Vagina (tissue), 2 donors: Measurements from ENCODE around the gene CHMP4B. TPM values are rescaled to one million over a fixed set of nuclear protein-coding genes. Genes with fewer than 3 reads are reported as not detected.

ENCODE experiments used
- DNase-seq, 2 donors: peaks; one replicate each; pipeline ENCODE4 v3.0.0-alpha.2; 2017; ENCODE audit errors: extremely low spot score in 2 of 2
- H3K27ac ChIP-seq: fragments of 200-600 bp; sonication (generic); one replicate; pipeline ENCODE4 v1.5.1; 2019
- H3K27me3 ChIP-seq: fragments of 200-600 bp; sonication (generic); one replicate; pipeline ENCODE4 v1.5.1; 2019
- H3K36me3 ChIP-seq, 2 donors: fragments of 200-600 bp; sonication (generic); one replicate each; pipeline ENCODE4 v1.5.1; 2017 to 2019
- H3K4me1 ChIP-seq: fragments of 200-600 bp; sonication (generic); one replicate; pipeline ENCODE4 v1.5.1; 2019
- H3K4me3 ChIP-seq, 2 donors: fragments of 200-600 bp; sonication (generic); 1 replicate in 1 of 2; 2 replicates in 1 of 2; pipeline ENCODE4 v1.5.1; 2016 to 2019
- H3K9me3 ChIP-seq: fragments of 200-600 bp; sonication (generic); one replicate; pipeline ENCODE4 v1.5.1; 2019
- CTCF ChIP-seq, 3 experiments: fragments of 450-650 bp in 2 of 3; fragments of 200-600 bp in 1 of 3; sonication (generic) in 1 of 3; IDR thresholded peaks; one replicate each; pipeline ENCODE4 v1.5.1; 2017 to 2019; ENCODE audit warnings: antibody characterized with exemption in 3 of 3, mild to moderate bottlenecking in 2 of 3, moderate library complexity in 2 of 3
- POLR2A ChIP-seq, 2 donors: fragments of 450-650 bp; IDR thresholded peaks; one replicate each; pipeline ENCODE4 v1.6.1; 2017; ENCODE audit warnings: antibody characterized with exemption in 2 of 2, mild to moderate bottlenecking in 2 of 2, moderate library complexity in 2 of 2
- POLR2AphosphoS5 ChIP-seq, 2 donors: sonication (generic); formaldehyde crosslinking; IDR thresholded peaks; one replicate each; pipeline ENCODE4 v1.9.0; 2017; ENCODE audit warnings: antibody characterized with exemption in 2 of 2, mild to moderate bottlenecking in 2 of 2, low read depth in 1 of 2; ENCODE audit not compliant: insufficient read depth in 1 of 2
- intact Hi-C: fragments of 100-400 bp; cut with DNase I; formaldehyde crosslinking; loops from one replicate; pipeline ENCODE4 v1.15.1; 2023
- total RNA-seq: library from RNA; depleted of rRNA; stranded (reverse); fragments of >200 nt; gene quantifications from one replicate; pipeline ENCODE4 v1.2.3, GENCODE V29; 2016

The CHMP4B gene
- total RNA-seq, 1 donor from 2014 or later = 95.5 TPM

GRCh38 chr20:33840759-33841435 is 29.7 kb downstream of the CHMP4B start:
- H3K4me3 ChIP-seq = no peak overlapping the region
- H3K27me3 ChIP-seq = no peaks in the 10 kb centered on the region
- H3K9me3 ChIP-seq = no peaks in the 10 kb centered on the region
- peaks cover 71% of the 10 kb centered on the region for H3K4me1 ChIP-seq
- TF ChIP-seq POLR2A (IDR thresholded peaks at IDR 0.05) (no peak), POLR2AphosphoS5 (IDR thresholded peaks at IDR 0.05; ENCODE audit: insufficient read depth in 1 of 2, low read depth in 1 of 2) (no peak), CTCF (IDR thresholded peaks at IDR 0.05) (no peak)
- H3K27ac ChIP-seq = no peak overlapping the region
- intact Hi-C loops = no loop called here
- no peak for DNase-seq
- H3K36me3 ChIP-seq = no peaks in the 10 kb centered on the region

GRCh38 chr20:33841436-33841799 is 30.3 kb downstream of the CHMP4B start:
- no peaks in the 10 kb centered on the region for H3K36me3 ChIP-seq
- H3K27ac ChIP-seq = no peak overlapping the region
- H3K4me1 ChIP-seq = peaks cover 71% of the 10 kb centered on the region
- H3K27me3 ChIP-seq = no peaks in the 10 kb centered on the region
- no peak overlapping the region for H3K4me3 ChIP-seq
- intact Hi-C loops = no loop called here
- no peak for DNase-seq
- no peaks in the 10 kb centered on the region for H3K9me3 ChIP-seq
- TF ChIP-seq POLR2A (IDR thresholded peaks at IDR 0.05) (no peak), POLR2AphosphoS5 (IDR thresholded peaks at IDR 0.05; ENCODE audit: insufficient read depth in 1 of 2, low read depth in 1 of 2) (no peak), CTCF (IDR thresholded peaks at IDR 0.05) (no peak)

GRCh38 chr20:33842346-33842745 is 31.2 kb downstream of the CHMP4B start:
- DNase-seq = no peak
- no peak for TF ChIP-seq CTCF (IDR thresholded peaks at IDR 0.05)
- Histone ChIP-seq H3K36me3 (no peaks in the 10 kb centered on the region), H3K4me3 (no peak overlapping the region), H3K27me3 (no peaks in the 10 kb centered on the region), H3K9me3 (no peaks in the 10 kb centered on the region), H3K4me1 (peaks cover 75% of the 10 kb centered on the region), H3K27ac (no peak overlapping the region)
- intact Hi-C loops = no loop called here

- intact Hi-C loops = no loop called here
- Histone ChIP-seq H3K27ac (no peak overlapping the region), H3K4me1 (peaks cover 73% of the 10 kb centered on the region), H3K9me3 (no peaks in the 10 kb centered on the region), H3K36me3 (no peaks in the 10 kb centered on the region), H3K4me3 (no peak overlapping the region), H3K27me3 (no peaks in the 10 kb centered on the region)
- TF ChIP-seq POLR2AphosphoS5 (IDR thresholded peaks at IDR 0.05; ENCODE audit: insufficient read depth in 1 of 2, low read depth in 1 of 2) (no peak), POLR2A (IDR thresholded peaks at IDR 0.05) (no peak), CTCF (IDR thresholded peaks at IDR 0.05) (no peak)
- DNase-seq = no peak
Measured at GRCh38 chr20:33843050-33843449, 31.9 kb downstream of the CHMP4B start.

- TF ChIP-seq CTCF (IDR thresholded peaks at IDR 0.05) = no peak
- TF ChIP-seq POLR2AphosphoS5 (IDR thresholded peaks at IDR 0.05; ENCODE audit: insufficient read depth in 1 of 2, low read depth in 1 of 2) = no peak
- TF ChIP-seq POLR2A (IDR thresholded peaks at IDR 0.05) = no peak
- H3K27ac ChIP-seq = no peak overlapping the region
- no peaks in the 10 kb centered on the region for H3K36me3 ChIP-seq
- no peak for DNase-seq
- no peaks in the 10 kb centered on the region for H3K27me3 ChIP-seq
- no peak overlapping the region for H3K4me3 ChIP-seq
- intact Hi-C loops = no loop called here
- no peaks in the 10 kb centered on the region for H3K9me3 ChIP-seq
- peaks cover 64% of the 10 kb centered on the region for H3K4me1 ChIP-seq
Measured at GRCh38 chr20:33843854-33844253, 32.7 kb downstream of the CHMP4B start.
